SK-N-SH treated with all-trans-retinoic acid at 6 μM for 48 hours (cell line): ENCODE data around the gene RNF157.

Source experiments
- ARNTL ChIP-seq: fragments of 450-650 bp; formaldehyde crosslinking; IDR thresholded peaks from 2 replicates; pipeline ENCODE4 v1.5.0; 2020; ENCODE audit warnings: low read depth, mild to moderate bottlenecking, moderate library complexity, borderline replicate concordance
- GLIS3 ChIP-seq: fragments of 250-450 bp; sonication (Bioruptor Pico); IDR thresholded peaks from 2 replicates; pipeline ENCODE4 v1.5.0; 2020; ENCODE audit warnings: mild to moderate bottlenecking, moderate library complexity
- ISL1 ChIP-seq: fragments of 250-450 bp; sonication (Bioruptor Pico); IDR thresholded peaks from 2 replicates; pipeline ENCODE4 v2.1.2; 2022; ENCODE audit warnings: mild to moderate bottlenecking, moderate library complexity
- OSR1 ChIP-seq: fragments of 250-450 bp; sonication (Bioruptor Pico); IDR thresholded peaks from 2 replicates; pipeline ENCODE4 v1.8.0; 2022; ENCODE audit warnings: moderate library complexity, mild to moderate bottlenecking, inconsistent platforms
- RARB ChIP-seq: fragments of 250-450 bp; sonication (Bioruptor Pico); IDR thresholded peaks from 2 replicates; pipeline ENCODE4 v1.8.0; 2021; ENCODE audit warnings: mild to moderate bottlenecking, moderate library complexity
- TOX ChIP-seq: fragments of 250-450 bp; sonication (Bioruptor Pico); IDR thresholded peaks from 2 replicates; pipeline ENCODE4 v1.8.0; 2021; ENCODE audit warnings: mild to moderate bottlenecking, moderate library complexity, borderline replicate concordance
- ZC3H10 ChIP-seq: fragments of 250-450 bp; sonication (Bioruptor Pico); IDR thresholded peaks from 2 replicates; pipeline ENCODE4 v1.5.1; 2021; ENCODE audit warnings: mild to moderate bottlenecking, moderate library complexity
- ZFP3 ChIP-seq: fragments of 250-450 bp; sonication (Bioruptor Pico); IDR thresholded peaks from 2 replicates; pipeline ENCODE4 v1.5.0; 2020; ENCODE audit warnings: mild to moderate bottlenecking, moderate library complexity
- ZNF565 ChIP-seq: fragments of 450-650 bp; formaldehyde crosslinking; conservative IDR thresholded peaks from 2 replicates; pipeline ENCODE4 v1.5.0; 2020; ENCODE audit warnings: low read depth, mild to moderate bottlenecking, moderate library complexity
- ZNF70 ChIP-seq: fragments of 450-650 bp; formaldehyde crosslinking; IDR thresholded peaks from 2 replicates; pipeline ENCODE4 v1.5.0; 2020; ENCODE audit warnings: mild to moderate bottlenecking, moderate library complexity
- ZNF8 ChIP-seq: fragments of 450-650 bp; formaldehyde crosslinking; IDR thresholded peaks from 2 replicates; pipeline ENCODE4 v1.5.0; 2020; ENCODE audit warnings: mild to moderate bottlenecking, moderate library complexity
- TF ChIP-seq, protein P1 (sequence below): fragments of 250-450 bp; sonication (Bioruptor Pico); IDR thresholded peaks from 2 replicates; pipeline ENCODE4 v1.8.0; 2020; ENCODE audit warnings: mild to moderate bottlenecking, moderate library complexity, borderline replicate concordance
- TF ChIP-seq, protein P2 (sequence below): fragments of 250-450 bp; sonication (Bioruptor Pico); IDR thresholded peaks from 2 replicates; pipeline ENCODE4 v1.5.1; 2020; ENCODE audit warnings: low read depth, mild to moderate bottlenecking, moderate library complexity

DNA sequence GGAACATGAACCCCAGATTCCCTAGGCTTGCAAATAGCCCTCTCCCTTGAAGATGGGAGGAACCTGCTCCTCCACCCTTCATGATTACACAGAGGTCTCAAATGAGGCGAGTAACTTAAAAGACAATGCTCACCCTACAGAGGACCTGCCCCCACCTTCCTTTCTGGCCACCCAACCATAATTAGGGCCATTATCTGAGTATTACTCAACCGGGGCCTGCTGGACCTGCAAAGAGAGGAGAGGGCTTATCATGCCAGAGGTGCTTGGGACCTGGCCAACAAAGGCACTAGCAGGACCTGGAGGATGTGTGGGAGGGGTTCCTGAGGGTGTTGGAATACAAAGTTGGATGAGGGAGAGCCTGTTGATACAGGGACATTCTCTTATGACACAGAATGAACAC lies 42.4 kb downstream of the RNF157 start:
- TF ChIP-seq OSR1 (CRISPR knock-in tag) (no peak), GLIS3 (CRISPR knock-in tag) (no peak), ARNTL (no peak), RARB (CRISPR knock-in tag) (no peak), ZFP3 (CRISPR knock-in tag) (no peak), TOX (CRISPR knock-in tag) (no peak), ZNF565 (CRISPR knock-in tag) (no peak), ZNF70 (CRISPR knock-in tag) (no peak), ISL1 (CRISPR knock-in tag) (no peak), ZC3H10 (no peak), ZNF8 (CRISPR knock-in tag) (no peak)
- TF ChIP-seq, protein P1, sequence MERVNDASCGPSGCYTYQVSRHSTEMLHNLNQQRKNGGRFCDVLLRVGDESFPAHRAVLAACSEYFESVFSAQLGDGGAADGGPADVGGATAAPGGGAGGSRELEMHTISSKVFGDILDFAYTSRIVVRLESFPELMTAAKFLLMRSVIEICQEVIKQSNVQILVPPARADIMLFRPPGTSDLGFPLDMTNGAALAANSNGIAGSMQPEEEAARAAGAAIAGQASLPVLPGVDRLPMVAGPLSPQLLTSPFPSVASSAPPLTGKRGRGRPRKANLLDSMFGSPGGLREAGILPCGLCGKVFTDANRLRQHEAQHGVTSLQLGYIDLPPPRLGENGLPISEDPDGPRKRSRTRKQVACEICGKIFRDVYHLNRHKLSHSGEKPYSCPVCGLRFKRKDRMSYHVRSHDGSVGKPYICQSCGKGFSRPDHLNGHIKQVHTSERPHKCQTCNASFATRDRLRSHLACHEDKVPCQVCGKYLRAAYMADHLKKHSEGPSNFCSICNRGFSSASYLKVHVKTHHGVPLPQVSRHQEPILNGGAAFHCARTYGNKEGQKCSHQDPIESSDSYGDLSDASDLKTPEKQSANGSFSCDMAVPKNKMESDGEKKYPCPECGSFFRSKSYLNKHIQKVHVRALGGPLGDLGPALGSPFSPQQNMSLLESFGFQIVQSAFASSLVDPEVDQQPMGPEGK (CRISPR knock-in tag), result no peak
- TF ChIP-seq, protein P2, sequence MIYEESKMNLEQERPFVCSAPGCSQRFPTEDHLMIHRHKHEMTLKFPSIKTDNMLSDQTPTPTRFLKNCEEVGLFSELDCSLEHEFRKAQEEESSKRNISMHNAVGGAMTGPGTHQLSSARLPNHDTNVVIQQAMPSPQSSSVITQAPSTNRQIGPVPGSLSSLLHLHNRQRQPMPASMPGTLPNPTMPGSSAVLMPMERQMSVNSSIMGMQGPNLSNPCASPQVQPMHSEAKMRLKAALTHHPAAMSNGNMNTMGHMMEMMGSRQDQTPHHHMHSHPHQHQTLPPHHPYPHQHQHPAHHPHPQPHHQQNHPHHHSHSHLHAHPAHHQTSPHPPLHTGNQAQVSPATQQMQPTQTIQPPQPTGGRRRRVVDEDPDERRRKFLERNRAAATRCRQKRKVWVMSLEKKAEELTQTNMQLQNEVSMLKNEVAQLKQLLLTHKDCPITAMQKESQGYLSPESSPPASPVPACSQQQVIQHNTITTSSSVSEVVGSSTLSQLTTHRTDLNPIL (CRISPR knock-in tag), result no peak
